LoVo (cell line): ENCODE data around the gene TNFSF8.
A peak's percentile ranks its signal among the peaks of the same experiment; 100 is the strongest.

Source experiments
- DNase-seq: peaks from one replicate; pipeline ENCODE4 v3.0.0-alpha.2; 2016; ENCODE audit warnings: low spot score

The TNFSF8 gene, protein sequence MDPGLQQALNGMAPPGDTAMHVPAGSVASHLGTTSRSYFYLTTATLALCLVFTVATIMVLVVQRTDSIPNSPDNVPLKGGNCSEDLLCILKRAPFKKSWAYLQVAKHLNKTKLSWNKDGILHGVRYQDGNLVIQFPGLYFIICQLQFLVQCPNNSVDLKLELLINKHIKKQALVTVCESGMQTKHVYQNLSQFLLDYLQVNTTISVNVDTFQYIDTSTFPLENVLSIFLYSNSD

DNA sequence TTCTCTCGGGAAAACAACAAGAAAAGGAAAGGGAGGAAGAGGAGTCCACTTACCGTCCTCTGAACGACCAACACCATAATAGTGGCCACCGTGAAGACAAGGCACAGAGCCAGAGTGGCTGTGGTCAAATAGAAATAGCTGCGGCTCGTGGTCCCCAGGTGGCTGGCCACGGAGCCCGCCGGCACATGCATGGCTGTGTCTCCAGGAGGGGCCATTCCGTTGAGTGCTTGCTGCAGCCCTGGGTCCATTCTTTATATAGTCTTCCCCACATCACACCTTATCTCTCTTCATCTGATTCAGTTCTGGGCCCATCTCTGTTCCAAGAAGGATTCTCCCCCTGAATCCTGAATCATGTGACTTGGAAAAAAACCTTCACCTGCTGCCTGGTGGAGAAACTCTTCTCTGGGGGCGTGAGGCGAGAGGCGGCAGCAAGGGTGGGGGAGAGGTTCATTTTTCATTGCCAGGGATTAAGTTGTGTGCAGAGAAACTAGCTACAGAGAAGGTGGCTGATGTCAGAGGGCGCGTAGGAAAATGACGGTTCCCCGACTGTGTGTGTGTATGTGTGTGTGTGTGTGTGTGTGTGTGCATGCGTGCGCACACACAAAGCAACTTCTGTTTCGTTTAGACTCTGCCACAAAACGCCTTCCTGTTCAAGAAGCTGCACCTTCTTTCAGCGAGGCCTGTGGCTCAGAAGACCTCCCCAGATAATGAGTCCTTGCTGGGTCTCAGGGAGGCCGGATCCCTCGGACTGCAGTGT is at the start of gene TNFSF8:
Gene TNFSF8 (minus strand): TSS at position 536 of the 757 bp plus-strand sequence. CDS start 288 bp downstream, at position 248.
- no peak for DNase-seq

DNA sequence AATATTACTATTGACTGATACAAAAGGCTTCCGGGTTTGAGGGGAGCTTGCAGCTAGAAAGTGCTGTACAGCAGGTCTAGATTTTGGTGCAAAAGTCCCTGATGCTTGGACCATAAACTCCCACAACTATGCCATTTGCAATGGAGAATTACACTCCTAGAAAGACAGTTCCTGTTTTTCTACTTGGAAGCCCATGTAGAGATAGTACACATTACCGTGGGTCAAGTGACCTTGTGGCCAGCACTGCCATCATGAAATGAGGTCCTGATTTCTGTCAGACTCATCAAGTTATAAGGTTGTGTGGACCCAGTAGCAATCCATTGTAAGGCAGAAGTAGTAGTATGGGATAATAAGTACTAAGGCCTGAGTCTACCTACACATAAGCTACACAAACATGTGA is 42.8 kb upstream of the TNFSF8 start:
- DNase-seq = no peak

DNA sequence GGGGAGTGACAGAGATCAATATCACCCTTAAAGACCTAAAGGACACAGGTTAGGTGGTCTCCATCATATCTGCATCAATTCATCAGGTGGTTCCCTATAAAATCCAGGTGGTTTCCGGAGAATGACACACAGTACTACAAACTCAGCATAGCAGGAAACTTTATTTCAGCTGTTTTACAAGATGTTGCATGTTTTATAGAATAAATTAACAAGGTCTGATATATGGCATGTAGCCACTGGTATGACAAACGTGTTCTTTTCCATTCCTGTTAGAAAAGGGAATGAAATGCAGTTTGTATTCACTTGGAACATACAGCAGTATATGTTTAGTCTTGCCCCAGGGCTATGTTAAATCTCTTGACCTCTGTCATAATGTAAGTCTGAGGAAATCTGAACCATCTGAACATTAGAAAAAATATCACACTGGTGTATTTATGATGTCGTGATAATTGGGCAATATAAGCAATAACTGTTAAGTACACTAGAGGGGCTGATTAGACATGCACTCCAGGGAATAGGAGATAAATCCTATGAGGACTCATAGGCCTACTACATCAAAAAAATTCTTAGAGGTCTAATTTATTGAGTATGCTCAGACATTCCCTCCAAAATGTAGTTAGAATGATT is 42.2 kb upstream of the TNFSF8 start:
- DNase-seq = no peak

DNA sequence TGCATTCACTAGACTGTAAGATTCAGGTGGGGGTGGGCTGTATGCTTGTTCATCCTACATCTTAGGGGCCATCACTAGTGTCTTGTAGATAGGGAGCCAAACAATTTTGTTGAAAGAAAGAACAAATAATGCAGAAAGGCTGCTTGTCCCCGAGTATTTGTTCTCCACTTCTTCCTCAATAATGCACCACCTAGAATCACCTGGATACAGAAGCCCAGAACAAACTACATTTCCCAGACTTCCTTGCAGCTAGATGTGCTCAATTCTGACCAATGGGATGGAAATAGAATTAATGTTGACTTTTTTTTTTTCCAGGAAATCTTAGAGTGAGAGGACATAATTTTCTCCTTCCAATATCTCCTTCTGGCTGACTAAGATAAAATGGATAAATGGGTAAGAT is 38.9 kb upstream of the TNFSF8 start:
- no peak for DNase-seq

DNA sequence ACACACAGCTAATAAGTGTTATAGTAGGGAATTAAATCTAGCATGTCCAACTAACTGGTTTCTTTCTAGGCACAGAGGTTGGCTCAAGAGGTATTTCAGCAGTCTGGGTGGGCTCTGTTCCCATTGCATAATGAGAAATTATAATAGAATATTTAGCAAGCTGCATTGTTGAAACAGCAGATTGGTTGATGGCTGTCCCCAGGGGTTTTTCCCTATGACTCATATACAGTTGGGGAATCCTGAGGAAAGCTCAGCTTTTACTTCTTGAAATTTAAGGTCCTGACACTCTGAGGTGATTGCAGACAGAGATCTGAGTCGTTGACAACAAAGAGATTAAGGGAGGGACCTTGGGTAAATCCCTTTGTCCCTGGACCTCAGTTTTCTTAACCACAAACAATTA is 38.3 kb upstream of the TNFSF8 start:
- DNase-seq = no peak

DNA sequence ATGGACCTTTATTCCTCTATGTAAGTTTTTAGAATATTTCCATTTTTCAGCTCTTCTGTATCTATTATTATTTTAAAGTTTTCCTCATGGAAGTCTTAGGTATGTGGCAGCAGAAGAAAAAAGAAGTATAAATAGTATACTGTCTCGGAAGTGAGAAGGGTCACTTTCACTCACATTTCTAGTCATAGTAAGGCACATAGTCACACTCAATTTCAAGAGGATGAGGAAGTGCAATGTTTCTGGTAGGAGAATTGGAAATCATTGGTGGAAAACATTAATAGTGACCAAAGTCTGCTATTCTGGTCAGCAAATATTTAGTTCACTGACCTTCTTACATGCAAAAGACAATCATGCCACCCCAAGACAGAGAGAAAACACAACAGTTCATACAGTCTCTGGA is 35.2 kb upstream of the TNFSF8 start:
- DNase-seq = no peak

DNA sequence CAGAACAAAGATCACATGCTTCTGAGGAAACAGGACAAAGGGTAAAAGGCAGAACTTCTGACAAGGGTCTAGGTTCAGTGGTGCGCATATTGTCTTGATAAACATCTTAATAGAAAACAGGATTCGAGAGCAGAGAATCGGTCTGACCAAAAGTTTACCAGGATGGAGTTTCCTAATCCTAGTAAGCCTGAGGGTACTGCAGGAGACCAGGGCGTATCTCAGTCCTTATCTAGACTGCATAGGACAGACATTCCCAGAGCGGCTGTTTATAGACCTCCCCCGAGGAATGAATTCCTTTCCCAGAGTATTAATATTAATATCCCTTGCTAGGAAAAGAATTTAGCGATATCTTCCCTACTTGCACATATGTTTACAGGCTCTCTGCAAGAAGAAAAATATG is 32.4 kb upstream of the TNFSF8 start:
- DNase-seq = no peak

DNA sequence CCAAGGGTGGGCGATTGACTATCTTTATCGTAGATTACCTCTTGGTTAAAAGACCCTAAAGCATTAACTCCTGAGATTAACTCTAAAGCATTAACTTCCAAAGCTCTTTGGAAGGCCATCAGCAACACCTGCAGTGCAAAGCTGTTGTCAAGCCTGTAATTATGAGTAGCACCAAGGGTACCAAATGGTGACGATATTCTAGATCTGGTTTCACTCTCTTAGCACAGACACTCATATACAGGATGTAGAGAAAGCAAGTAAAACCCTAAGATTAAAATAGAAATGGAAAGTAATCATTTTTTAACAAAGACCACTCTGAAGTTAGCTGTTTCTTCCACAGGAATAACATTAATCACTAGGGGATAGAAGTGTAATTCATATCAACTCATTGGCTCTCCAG is 29.9 kb upstream of the TNFSF8 start:
- DNase-seq = no peak

DNA sequence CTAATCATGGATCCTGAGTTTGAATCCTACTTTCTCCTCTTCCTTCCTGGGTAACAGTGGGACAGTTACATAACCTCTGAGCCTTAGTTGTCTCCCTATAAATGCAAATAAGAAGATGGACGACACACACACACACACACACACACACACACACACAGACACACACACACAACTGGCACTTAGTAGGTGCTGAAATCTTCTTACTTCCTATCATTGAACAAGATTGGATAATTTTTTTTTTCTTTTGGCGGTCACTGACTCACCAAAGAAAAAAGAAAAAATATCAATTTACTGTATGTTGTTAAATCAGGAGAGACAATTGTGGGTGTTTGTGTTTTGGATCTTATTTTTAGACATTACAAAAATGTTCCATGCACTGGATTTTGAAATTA is 28.4 kb upstream of the TNFSF8 start:
- no peak for DNase-seq

DNA sequence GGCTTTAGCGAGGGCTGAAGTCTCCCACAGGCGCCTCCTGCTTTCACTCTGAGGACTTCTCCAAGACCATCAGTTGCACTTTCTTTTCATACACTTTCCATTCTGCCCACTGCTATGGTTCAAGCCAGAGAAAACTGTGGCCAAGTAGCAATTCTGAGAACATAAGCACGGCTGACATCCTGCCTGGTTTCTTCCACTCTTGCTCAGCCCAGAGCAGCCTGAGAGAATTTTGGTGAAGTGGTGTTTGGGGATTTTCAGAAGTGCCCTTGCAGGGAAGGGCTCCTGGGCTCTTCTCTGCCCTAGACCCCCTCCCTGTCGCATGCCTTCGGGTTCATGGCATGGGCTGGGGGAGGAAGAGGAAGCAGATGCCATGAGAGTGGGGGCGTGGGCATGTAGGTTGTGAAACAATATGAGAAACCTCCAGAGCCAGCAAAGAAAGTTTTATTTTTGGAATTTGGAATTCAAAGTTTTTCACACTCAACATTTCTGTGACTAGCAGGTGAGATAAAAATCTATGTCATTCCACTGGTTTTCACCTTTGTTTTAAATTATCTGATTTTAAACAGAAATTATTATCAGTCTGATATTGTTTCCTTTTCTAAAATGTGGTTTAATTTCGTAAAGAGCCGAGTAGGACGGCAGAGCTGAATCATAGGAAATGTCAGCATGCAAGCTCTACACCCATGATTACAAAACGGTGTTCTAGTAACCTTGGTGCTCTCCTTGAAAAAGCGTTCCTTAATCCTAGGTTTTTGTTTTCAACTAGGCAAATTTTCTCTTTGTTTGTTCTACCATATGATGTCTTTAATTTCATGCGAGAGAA is 27.8 kb upstream of the TNFSF8 start:
- DNase-seq = no peak

DNA sequence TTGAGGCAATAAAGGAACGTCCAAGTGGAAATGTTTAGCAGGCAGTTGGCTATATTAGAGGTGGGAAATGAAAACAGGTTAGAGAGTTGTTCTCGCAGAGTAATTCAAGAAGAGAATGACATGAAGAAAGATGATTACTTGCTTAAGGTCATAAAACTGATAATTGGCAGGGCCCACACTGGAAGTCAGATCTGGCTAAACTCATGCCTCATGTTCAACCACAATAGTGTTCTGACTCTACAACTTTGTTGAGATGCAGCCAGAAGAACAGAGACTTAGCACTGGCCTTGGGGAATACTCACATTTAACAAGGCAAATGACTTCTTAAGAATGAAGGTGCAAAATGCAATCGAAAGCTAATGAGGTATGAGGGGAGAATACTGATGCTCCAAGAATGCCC is 27.2 kb upstream of the TNFSF8 start:
- no peak for DNase-seq

DNA sequence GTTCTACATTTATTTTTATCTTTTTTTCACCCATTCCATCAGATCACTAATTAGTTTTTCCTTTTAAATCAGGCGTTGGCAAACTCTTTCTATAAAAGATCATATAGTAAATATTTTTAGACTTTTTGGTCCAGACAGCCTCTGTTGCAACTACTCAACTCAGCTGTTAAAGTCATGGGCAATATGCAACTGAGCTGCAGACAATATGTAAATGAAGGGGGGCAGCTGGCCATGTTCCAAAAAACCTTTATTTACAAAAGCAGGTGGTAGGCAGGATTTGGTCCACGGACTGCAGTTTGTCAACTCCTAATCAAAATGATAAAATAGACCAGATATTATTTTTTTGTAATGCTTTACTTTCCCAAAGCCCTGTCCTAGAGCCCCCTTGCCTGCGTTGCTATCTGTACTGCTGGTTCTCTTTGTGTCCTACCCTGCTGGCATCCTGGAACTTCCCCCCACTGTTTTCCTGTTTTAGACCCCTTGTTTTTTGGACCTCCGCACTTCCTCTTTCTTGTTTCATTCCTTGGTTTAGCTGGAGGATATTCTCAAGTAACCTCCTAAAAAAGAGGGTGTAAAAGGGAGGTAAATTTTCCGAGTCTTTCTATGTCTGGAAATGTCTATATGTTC is 24.7 kb upstream of the TNFSF8 start:
- no peak for DNase-seq

DNA sequence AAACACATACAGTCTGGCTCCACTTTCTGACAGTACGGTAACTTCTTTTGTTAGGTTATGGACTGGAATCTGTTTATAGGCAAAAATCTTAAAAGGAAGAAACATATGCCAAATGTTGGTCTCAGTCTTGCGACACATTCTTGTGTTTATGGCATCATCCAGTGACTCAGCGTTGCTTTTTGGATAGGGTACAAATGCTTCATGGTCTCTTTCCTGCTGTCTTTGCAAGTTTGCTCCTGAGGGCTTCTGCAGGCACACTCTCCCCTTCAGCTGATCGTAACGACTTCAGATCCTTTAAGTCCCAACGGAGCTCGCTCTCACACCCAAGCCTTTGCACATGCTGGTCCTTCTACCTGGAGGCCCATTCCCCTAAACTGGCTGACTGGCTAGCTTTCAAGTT is 23.6 kb upstream of the TNFSF8 start:
- DNase-seq = peak; percentile 48

DNA sequence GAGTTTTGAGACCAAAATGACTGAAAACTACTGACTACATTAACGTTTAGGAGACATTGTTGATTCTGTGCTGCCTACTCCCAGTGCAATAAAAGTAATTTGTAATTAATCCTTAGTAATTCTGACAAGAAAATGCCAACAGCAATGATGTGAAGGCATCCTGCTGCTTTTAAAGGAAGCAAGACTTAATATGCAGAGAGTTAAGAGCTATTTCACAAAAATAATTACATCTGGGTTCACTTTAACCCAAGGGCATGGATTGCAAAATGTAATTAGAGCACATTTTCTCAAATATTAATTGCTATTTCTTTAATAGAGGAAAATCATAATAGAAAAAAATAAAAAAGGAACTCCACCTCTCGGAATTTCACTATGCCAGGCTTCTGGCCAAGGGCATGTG is 22.7 kb upstream of the TNFSF8 start:
- DNase-seq = no peak

DNA sequence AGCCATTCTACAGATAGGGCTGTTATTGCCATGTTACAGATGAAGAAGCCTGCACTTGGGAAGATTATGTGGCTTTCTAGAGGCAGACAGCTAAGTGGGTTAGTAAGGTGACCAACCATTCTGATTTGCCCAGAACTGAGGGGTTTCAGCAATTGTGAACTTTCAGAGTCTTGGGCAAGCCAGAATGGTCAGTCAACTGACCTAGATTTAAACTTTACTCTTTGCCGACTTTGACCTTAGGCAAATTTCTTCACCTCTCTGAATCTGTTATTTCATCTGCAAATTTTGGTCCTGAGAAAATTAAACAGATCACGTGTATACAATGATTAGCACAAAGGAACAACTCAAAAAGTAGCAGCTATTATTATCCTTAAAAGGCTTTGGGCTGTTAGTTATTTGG is 20.4 kb upstream of the TNFSF8 start:
- no peak for DNase-seq

DNA sequence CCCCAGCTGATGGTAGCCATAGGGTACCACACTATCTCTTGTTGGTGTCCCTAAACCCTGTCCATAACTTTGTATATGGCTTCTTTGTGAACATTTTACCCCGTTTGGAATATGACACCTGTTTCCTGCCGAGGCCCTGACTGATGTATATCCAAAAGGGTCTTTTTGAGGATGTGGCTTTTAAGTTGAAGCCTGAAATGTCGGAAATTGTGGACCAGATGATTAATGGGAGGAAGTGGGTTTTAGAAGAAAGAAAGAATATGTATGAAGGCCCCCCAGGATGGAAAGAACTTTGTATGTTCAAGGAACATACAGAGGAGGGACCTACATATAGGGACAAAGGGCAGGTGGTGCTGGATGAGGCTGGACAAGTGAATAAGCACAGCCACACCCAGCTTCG is 16.7 kb upstream of the TNFSF8 start:
- DNase-seq = no peak

DNA sequence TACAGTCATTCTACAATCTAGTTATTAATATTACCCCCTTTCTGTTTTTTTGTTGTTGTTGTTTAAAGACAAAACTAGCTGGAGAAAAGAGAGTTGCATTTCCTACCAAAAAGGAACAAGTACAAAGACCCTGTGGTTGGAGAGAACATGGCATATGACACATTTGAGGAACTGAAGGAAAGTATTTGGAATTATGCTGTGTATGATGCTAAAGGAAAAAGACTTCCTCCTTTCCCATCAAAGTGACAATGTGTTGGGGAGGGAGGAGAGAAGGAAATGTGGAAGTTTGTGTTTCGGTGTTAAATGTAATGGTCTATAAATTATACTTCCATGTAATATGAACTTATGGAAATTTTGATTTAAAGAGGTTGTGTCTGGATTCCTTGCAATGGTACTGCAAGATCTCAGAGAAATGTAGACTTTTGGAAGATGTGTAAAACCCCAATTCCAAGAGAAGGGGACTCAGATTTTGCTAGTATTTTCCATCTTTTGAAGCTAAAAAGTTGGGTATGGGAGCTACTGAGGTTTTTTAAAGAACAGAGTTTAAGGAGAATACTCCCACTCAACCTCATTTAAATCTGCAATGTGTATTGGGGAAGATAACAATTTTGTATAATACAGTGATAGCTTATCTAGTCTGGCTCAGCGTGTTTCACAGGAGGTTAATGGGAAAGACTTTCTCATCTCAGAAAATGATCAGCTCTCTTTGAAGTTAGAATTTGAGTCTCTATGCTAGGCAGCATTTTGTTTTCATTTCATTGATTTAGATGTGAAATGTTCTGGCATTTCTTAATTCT is 15.4 kb upstream of the TNFSF8 start:
- DNase-seq = no peak

DNA sequence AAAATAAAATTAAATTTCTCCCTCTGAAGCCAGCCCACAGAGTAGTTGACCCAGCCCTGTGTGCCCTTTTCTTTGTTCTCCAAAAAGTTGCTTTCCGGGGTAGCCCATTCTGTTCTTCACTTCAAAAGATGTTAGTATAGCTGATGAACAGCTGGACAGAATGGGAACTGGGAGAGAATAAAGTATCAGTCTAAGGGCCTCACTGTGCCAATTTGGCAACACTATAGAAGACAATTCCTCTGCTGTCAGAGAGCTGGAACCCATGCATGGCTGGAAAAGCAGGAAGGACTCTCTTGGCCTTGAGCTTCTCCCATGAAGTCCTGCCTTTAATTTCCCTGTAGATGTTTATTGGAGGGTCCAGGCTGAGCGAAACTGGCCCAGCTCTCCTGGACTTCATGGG is 11.0 kb upstream of the TNFSF8 start:
- DNase-seq = no peak

DNA sequence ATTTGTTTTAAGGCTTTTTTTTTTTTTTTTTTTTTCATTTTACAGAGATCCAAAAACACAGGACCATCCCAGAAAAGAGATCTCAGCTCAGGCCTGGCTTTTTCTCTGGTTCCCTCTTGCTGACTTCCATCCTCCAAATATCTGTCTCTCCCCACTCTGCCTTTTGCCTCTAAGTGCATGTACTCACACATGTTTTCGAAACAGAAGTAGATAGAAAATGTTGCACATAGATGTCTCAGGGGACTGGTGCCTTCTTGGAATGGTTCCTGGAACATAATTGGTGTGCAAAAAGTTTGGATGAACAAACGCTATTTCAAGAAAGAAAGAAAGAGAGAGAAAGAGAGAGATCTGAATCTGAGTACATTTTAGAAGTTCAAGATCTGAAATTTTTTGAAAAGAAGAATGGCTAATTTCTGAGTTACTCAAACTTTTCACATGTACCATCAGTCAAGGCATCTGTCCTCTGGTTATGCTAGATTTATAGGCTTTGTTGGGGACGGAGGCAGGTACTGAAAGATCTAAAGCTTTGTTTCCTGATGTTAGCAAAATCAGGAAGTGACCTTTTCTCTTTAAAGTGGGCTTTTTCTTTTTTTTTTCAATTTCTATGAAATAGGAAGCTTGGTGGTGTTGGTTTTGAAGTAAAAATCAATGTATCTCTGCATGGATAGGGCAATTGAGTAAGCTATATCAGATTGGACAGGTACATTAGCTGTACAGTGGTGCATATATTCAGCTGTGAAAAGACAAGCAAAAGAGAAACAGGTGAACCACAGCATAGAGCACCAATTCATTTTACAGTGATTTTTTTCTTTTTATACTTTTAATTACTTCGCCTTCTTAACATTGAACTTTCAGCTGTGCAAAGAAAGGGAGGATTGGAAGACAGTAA is 8.5 kb upstream of the TNFSF8 start:
- DNase-seq = no peak

DNA sequence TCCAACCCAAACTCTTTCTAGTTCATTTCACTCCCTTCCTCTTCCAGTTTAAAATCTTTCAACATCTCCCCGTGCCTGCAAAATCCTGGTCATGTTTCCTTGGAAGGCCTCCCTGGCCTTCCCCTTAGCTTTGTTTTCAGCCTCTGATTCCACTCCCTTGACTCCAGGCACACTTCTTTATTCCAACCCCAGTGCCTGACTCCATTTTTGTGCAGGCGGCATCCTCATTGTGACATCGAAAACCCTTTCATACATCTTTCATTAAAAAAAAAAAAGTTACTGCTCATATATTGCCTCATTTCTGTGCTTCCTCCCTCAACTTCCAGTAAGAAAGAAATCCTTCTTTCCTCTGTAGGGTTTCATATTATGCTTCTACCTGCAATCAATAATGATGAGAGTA is 7.1 kb upstream of the TNFSF8 start:
- DNase-seq = no peak
